ENCODE measurements around the gene RPL39.
"Not testable (repeated sequence)": the region's sequence is repeated elsewhere in the genome, so short reads cannot be mapped to it uniquely, and the experiment has no call there.

RPL39 gene

GRCh38 chrX:119753001-119753400 is 38.4 kb downstream of the RPL39 start:
- TF ChIP-seq ZFX (IDR thresholded peaks at IDR 0.05; ENCODE audit: borderline replicate concordance), result no peak
- H3K27ac ChIP-seq, result no peak overlapping the region

- not testable (repeated sequence) for H3K27ac ChIP-seq
These were observed 40.7 kb downstream of the RPL39 start for GRCh38 chrX:119750751-119751150.

- H3K27ac ChIP-seq, result not testable (repeated sequence)
These were observed 41.3 kb downstream of the RPL39 start for GRCh38 chrX:119750131-119750530.

GRCh38 chrX:119745283-119745848 is 46.1 kb downstream of the RPL39 start:
- TF ChIP-seq ZFX (IDR thresholded peaks at IDR 0.05; ENCODE audit: borderline replicate concordance), result no peak
- H3K27ac ChIP-seq, result no peak overlapping the region

- H3K27ac ChIP-seq, result no peak overlapping the region
- TF ChIP-seq ZFX (IDR thresholded peaks at IDR 0.05; ENCODE audit: borderline replicate concordance), result no peak
- TF ChIP-seq CTCF (IDR thresholded peaks at IDR 0.05), result no peak
These were observed 52.7 kb downstream of the RPL39 start for GRCh38 chrX:119738742-119739141.

Measured in 22Rv1 (cell line).